HepG2 (cell line): ENCODE results near the gene MIPEP. TPM values are rescaled to one million over a fixed set of nuclear protein-coding genes. Genes with fewer than 3 reads are reported as not detected.

Experiments
- ATAC-seq: fragments of 200-7000 bp; cut with Tn5 transposase; 3 replicates; pipeline ENCODE4 v1.9.1; 2020; ENCODE audit warnings: mild to moderate bottlenecking, moderate library complexity
- BruUV-seq: library from RNA; stranded (reverse); fragments of 400-500 nt; replicated peaks from 2 replicates; lab custom pipeline; 2021; lab: Mats Ljungman, UMichigan
- CTCF ChIA-PET: fragments of 300-600 bp; formaldehyde crosslinking; extraction: SDS; loops from one replicate; lab custom pipeline; 2021; ENCODE audit warnings: low total read pairs, inconsistent platforms, low intra/inter-chr PET ratio; lab: Yijun Ruan, JAX
- POLR2A ChIA-PET: fragments of 350-600 bp; sonication (Branson Sonifier 250); formaldehyde crosslinking; loops from one replicate; lab custom pipeline; 2020; ENCODE audit warnings: antibody characterized with exemption, inconsistent platforms; lab: Yijun Ruan, JAX
- DNase-seq: peaks from one replicate; pipeline ENCODE4 v3.0.0-alpha.2; 2015; ENCODE audit warnings: low spot score
- FAIRE-seq: peaks from 3 replicates; lab custom pipeline; 2011; peaks lifted over from hg19 to GRCh38; lab: Jason Lieb, UNC
- H2AFZ ChIP-seq: one replicate; pipeline ENCODE4 v1.6.1; 2011; ENCODE audit warnings: low read length, inconsistent platforms
- H3K27ac ChIP-seq: fragments of 300-600 bp; 3 replicates; pipeline ENCODE4 v1.8.0; 2011; ENCODE audit warnings: mixed run types, mild to moderate bottlenecking, mixed read lengths, low read length, inconsistent platforms; ENCODE audit not compliant: insufficient read depth; ENCODE audit errors: extremely low read length
- H3K27me3 ChIP-seq, 2 experiments: fragments of 200-600 bp in 1 of 2; 2 replicates in 1 of 2; 3 replicates in 1 of 2; pipeline versions ENCODE4 v1.6.0 to v1.8.0; 2011; ENCODE audit warnings: low read length in 2 of 2, mild to moderate bottlenecking in 2 of 2, moderate library complexity in 2 of 2, inconsistent platforms in 1 of 2; ENCODE audit not compliant: insufficient read depth in 2 of 2, control insufficient read depth in 1 of 2
- H3K36me3 ChIP-seq, 2 experiments: fragments of 200-600 bp in 1 of 2; replicated peaks in 1 of 2; 2 replicates in 1 of 2; 3 replicates in 1 of 2; pipeline versions ENCODE4 v1.5.1 to v1.8.0; 2011; ENCODE audit warnings: low read length in 2 of 2, inconsistent platforms in 1 of 2; ENCODE audit not compliant: insufficient read depth in 2 of 2, control insufficient read depth in 1 of 2
- H3K4me1 ChIP-seq: 2 replicates; pipeline ENCODE4 v1.5.1; 2012; ENCODE audit warnings: low read length, inconsistent platforms; ENCODE audit not compliant: insufficient read depth
- H3K4me2 ChIP-seq: 2 replicates; pipeline ENCODE4 v1.6.0; 2011; ENCODE audit warnings: low read depth, low read length, inconsistent platforms
- H3K4me3 ChIP-seq, 3 experiments: fragments of 200-600 bp in 1 of 3; sonication (generic), shearing (Covaris generic) in 1 of 3; replicated peaks in 1 of 3; 2 replicates each; pipeline ENCODE4 v1.5.1; 2011 to 2016; ENCODE audit warnings: low read length in 3 of 3, inconsistent platforms in 2 of 3, low read depth in 2 of 3, mild to moderate bottlenecking in 2 of 3, control low read depth in 1 of 3, mixed read lengths in 1 of 3; ENCODE audit not compliant: insufficient read depth in 1 of 3
- H3K79me2 ChIP-seq: one replicate; pipeline ENCODE4 v1.6.1; 2011; ENCODE audit warnings: low read length, inconsistent platforms; ENCODE audit not compliant: insufficient read depth
- H3K9ac ChIP-seq: 2 replicates; pipeline ENCODE4 v1.6.0; 2011; ENCODE audit warnings: mild to moderate bottlenecking, low read depth, low read length, inconsistent platforms; ENCODE audit not compliant: insufficient read depth
- H3K9me3 ChIP-seq: 2 replicates; pipeline ENCODE4 v1.5.1; 2012; ENCODE audit warnings: mild to moderate bottlenecking, low read length
- H4K20me1 ChIP-seq: 2 replicates; pipeline ENCODE4 v1.6.0; 2011; ENCODE audit warnings: inconsistent platforms, mild to moderate bottlenecking, low read length, moderate library complexity; ENCODE audit not compliant: insufficient read depth
- BRCA1 ChIP-seq: sonication (generic); formaldehyde crosslinking; IDR thresholded peaks from 2 replicates; pipeline ENCODE4 v1.4.0; 2020; ENCODE audit warnings: missing genetic modification reagents
- IRF2 ChIP-seq: IDR thresholded peaks from 2 replicates; pipeline ENCODE4 v1.6.1; 2018; ENCODE audit warnings: missing genetic modification reagents, missing compliant biosample characterization
- MAFF ChIP-seq: IDR thresholded peaks from 2 replicates; pipeline ENCODE4 v1.6.1; 2011; ENCODE audit warnings: low read depth, low read length, improper control_type of control experiment
- MBD4 ChIP-seq: IDR thresholded peaks from 2 replicates; pipeline ENCODE4 v1.6.1; 2012; ENCODE audit warnings: low read length, inconsistent platforms, borderline replicate concordance
- PAWR ChIP-seq: sonication (generic); formaldehyde crosslinking; IDR thresholded peaks from 2 replicates; pipeline ENCODE4 v1.4.0; 2020; ENCODE audit warnings: missing genetic modification reagents, mild to moderate bottlenecking, borderline replicate concordance
- PBX2 ChIP-seq: IDR thresholded peaks from 2 replicates; pipeline ENCODE4 v1.6.1; 2016; ENCODE audit warnings: control low read depth
- SPEN ChIP-seq: sonication (generic); formaldehyde crosslinking; IDR thresholded peaks from 2 replicates; pipeline ENCODE4 v1.5.1; 2020; ENCODE audit warnings: low read depth, mild to moderate bottlenecking, missing genetic modification reagents
- TBL1XR1 ChIP-seq: fragments of 150-350 bp; IDR thresholded peaks from 2 replicates; pipeline ENCODE4 v1.6.1; 2014; ENCODE audit warnings: borderline replicate concordance, low read length; ENCODE audit not compliant: partially characterized antibody
- ZMAT5 ChIP-seq: sonication (generic); formaldehyde crosslinking; IDR thresholded peaks from 2 replicates; pipeline ENCODE4 v1.5.0; 2020; ENCODE audit warnings: mild to moderate bottlenecking, low read depth, missing genetic modification reagents, borderline replicate concordance
- ZNF230 ChIP-seq: sonication (generic); formaldehyde crosslinking; IDR thresholded peaks from 2 replicates; pipeline ENCODE4 v1.4.0; 2020; ENCODE audit warnings: mild to moderate bottlenecking, missing genetic modification reagents
- ZNF562 ChIP-seq: sonication (generic); formaldehyde crosslinking; IDR thresholded peaks from 2 replicates; pipeline ENCODE4 v1.8.0; 2022; ENCODE audit warnings: missing genetic modification reagents, borderline replicate concordance
- WGBS: methylation state at CpG from one replicate; pipeline ENCODE4 v1.1.6; 2017; ENCODE audit warnings: low lambda C conversion rate; 5-methylcytosine and 5-hydroxymethylcytosine counted together
- in situ Hi-C: cut with HindIII; loops from 2 replicates; pipeline ENCODE4 v1.10.0; 2017; ENCODE audit warnings: low pct_unique_long_range_greater_than_20kb; ENCODE audit not compliant: extremely low pct_ligation_motif_present
- intact Hi-C: fragments of 100-400 bp; cut with micrococcal nuclease; formaldehyde crosslinking; loops from one replicate; pipeline ENCODE4 v1.10.0; 2022; ENCODE audit not compliant: unreplicated experiment
- polyA plus RNA-seq, 8 experiments: library from polyadenylated mRNA; depleted of rRNA in 3 of 8; stranded (reverse) in 7 of 8; unstranded in 1 of 8; fragments of >200 nt; fragmentation: Illumina TruSeq in 4 of 8; extraction: Trizol in 4 of 8; gene quantifications; 2 replicates each; pipeline versions ENCODE4 v1.2.1 to v1.2.3, GENCODE V29; 2011 to 2016; ENCODE audit warnings: low read depth in 4 of 8, missing spikeins in 1 of 8, mixed read lengths in 1 of 8; ENCODE audit not compliant: insufficient read depth in 1 of 8
- total RNA-seq, 5 experiments: library from RNA; depleted of rRNA; stranded (reverse); fragments of >200 nt; fragmentation: Illumina TruSeq; extraction: Trizol; gene quantifications; 2 replicates each; pipeline ENCODE4 v1.2.3, GENCODE V29; 2016; ENCODE audit warnings: low read depth in 1 of 5
- TF ChIP-seq, protein P1 (sequence below): IDR thresholded peaks from 2 replicates; pipeline ENCODE4 v1.6.1; 2016; ENCODE audit warnings: low read depth, missing genetic modification reagents, missing compliant biosample characterization

MIPEP gene
- total and polyA plus RNA-seq, 2 of the 13 experiments (the other 11 are each of a cell fraction or from before 2014, with no cell fraction given) = 9.3 to 24.1 TPM

- FAIRE-seq = no peak
- no TSS peak for BruUV-seq
- H3K27me3 ChIP-seq = no peaks in the 10 kb centered on the region
- ChIA-PET CTCF (no interaction called here), POLR2A (no interaction called here)
- no peaks in the 10 kb centered on the region for H3K9me3 ChIP-seq
- 97% methylated on average over 3 of the region's 3 CpGs for WGBS
- no peak overlapping the region for H3K4me2 ChIP-seq
- no peak overlapping the region for H3K9ac ChIP-seq
- no peaks in the 10 kb centered on the region for H3K79me2 ChIP-seq
- no peak overlapping the region for H3K27ac ChIP-seq
- H2AFZ ChIP-seq = no peak overlapping the region
- H3K4me1 ChIP-seq = no peaks in the 10 kb centered on the region
- H4K20me1 ChIP-seq = no peaks in the 10 kb centered on the region
- H3K4me3 ChIP-seq = no peak overlapping the region
- intact Hi-C loops (no loop called here), in situ Hi-C loops (no loop called here)
- H3K36me3 ChIP-seq = no peaks in the 10 kb centered on the region
- no peak for ATAC-seq
- TF ChIP-seq SPEN (CRISPR knock-in tag) = no peak
- TF ChIP-seq, protein P1, sequence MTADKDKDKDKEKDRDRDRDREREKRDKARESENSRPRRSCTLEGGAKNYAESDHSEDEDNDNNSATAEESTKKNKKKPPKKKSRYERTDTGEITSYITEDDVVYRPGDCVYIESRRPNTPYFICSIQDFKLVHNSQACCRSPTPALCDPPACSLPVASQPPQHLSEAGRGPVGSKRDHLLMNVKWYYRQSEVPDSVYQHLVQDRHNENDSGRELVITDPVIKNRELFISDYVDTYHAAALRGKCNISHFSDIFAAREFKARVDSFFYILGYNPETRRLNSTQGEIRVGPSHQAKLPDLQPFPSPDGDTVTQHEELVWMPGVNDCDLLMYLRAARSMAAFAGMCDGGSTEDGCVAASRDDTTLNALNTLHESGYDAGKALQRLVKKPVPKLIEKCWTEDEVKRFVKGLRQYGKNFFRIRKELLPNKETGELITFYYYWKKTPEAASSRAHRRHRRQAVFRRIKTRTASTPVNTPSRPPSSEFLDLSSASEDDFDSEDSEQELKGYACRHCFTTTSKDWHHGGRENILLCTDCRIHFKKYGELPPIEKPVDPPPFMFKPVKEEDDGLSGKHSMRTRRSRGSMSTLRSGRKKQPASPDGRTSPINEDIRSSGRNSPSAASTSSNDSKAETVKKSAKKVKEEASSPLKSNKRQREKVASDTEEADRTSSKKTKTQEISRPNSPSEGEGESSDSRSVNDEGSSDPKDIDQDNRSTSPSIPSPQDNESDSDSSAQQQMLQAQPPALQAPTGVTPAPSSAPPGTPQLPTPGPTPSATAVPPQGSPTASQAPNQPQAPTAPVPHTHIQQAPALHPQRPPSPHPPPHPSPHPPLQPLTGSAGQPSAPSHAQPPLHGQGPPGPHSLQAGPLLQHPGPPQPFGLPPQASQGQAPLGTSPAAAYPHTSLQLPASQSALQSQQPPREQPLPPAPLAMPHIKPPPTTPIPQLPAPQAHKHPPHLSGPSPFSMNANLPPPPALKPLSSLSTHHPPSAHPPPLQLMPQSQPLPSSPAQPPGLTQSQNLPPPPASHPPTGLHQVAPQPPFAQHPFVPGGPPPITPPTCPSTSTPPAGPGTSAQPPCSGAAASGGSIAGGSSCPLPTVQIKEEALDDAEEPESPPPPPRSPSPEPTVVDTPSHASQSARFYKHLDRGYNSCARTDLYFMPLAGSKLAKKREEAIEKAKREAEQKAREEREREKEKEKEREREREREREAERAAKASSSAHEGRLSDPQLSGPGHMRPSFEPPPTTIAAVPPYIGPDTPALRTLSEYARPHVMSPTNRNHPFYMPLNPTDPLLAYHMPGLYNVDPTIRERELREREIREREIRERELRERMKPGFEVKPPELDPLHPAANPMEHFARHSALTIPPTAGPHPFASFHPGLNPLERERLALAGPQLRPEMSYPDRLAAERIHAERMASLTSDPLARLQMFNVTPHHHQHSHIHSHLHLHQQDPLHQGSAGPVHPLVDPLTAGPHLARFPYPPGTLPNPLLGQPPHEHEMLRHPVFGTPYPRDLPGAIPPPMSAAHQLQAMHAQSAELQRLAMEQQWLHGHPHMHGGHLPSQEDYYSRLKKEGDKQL (CRISPR knock-in tag) = no peak
- TF ChIP-seq TBL1XR1 = no peak
- no peak for TF ChIP-seq ZNF230 (CRISPR knock-in tag)
- TF ChIP-seq MAFF = no peak
- no peak for TF ChIP-seq BRCA1 (CRISPR knock-in tag)
- TF ChIP-seq PBX2 (CRISPR knock-in tag) = no peak
- TF ChIP-seq MBD4 = no peak
- TF ChIP-seq IRF2 (CRISPR knock-in tag) = no peak
- TF ChIP-seq ZNF562 (CRISPR knock-in tag) = no peak
- no peak for TF ChIP-seq ZMAT5 (CRISPR knock-in tag)
- no peak for TF ChIP-seq PAWR (CRISPR knock-in tag)
- no peak for DNase-seq
These were observed 66.9 kb downstream of the MIPEP start for GRCh38 chr13:23822252-23822824.
